SKM-1 (cell line): ENCODE results near the gene TPSB2.
"Not testable (repeated sequence)": the region's sequence is repeated elsewhere in the genome, so short reads cannot be mapped to it uniquely, and the experiment has no call there.

Experiments used
- DNase-seq: peaks from one replicate; lab custom pipeline; 2025; ENCODE audit not compliant: unreplicated experiment; lab: John Stamatoyannopoulos, UW

The TPSB2 gene

DNA sequence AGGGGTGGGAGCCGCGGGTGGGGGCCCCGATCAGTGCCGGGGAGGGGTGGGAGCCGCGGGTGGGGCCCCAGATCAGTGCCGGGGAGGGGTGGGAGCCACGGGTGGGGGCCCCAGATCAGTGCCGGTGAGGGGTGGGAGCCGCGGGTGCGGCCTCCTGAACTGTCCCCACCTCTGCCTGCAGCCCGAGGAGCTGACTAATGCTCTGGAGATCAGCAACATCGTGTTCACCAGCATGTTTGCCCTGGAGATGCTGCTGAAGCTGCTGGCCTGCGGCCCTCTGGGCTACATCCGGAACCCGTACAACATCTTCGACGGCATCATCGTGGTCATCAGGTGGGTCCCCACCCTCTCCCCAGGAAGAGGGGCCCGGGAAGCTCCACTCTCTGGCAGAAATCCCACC lies 25.1 kb downstream of the TPSB2 start:
- no peak for DNase-seq

DNA sequence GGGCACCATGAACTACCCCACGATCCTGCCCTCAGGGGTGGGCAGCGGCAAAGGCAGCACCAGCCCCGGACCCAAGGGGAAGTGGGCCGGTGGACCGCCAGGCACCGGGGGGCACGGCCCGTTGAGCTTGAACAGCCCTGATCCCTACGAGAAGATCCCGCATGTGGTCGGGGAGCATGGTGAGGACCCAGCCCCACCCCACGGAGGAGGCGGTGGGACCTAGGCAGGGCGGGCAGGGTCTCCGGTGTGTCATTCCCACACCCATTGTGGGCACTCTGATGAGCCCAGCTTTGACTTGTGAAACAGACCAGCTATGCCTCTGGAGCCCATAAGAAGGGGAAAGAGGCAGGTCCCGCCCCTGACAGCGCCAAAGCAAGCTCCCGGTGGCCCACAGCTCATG lies 27.7 kb downstream of the TPSB2 start:
- no peak for DNase-seq

DNA sequence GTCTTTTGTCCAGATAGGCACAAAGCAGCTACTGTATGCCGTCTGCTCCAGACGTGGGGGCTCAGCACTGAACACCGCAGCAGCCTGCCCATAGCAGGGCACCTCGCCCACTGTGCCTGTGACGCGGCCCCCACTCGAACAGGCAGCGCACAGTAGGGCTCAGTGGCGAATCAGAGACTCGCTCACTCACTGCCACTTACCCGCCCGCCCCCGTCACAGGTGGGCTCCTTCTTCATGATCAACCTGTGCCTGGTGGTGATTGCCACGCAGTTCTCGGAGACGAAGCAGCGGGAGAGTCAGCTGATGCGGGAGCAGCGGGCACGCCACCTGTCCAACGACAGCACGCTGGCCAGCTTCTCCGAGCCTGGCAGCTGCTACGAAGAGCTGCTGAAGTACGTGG lies 28.5 kb downstream of the TPSB2 start:
- no peak for DNase-seq

DNA sequence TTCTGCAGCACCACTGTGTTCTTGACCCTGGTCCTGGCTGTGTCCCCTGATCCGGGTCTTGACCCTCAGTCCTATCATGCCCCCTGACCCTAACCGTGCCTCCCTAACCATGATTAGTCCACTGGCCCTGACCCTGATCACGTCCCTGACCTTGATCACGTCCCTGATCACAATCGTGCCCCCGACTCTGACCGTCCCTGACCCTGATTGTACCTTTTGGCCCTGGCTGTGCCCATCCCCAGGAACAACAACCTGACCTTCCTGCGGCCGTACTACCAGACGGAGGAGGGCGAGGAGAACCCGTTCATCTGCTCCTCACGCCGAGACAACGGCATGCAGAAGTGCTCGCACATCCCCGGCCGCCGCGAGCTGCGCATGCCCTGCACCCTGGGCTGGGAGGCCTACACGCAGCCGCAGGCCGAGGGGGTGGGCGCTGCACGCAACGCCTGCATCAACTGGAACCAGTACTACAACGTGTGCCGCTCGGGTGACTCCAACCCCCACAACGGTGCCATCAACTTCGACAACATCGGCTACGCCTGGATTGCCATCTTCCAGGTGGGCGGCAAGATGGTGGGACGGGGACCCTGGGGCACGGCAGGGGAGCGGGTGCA lies 29.9 kb downstream of the TPSB2 start:
- no peak for DNase-seq

DNA sequence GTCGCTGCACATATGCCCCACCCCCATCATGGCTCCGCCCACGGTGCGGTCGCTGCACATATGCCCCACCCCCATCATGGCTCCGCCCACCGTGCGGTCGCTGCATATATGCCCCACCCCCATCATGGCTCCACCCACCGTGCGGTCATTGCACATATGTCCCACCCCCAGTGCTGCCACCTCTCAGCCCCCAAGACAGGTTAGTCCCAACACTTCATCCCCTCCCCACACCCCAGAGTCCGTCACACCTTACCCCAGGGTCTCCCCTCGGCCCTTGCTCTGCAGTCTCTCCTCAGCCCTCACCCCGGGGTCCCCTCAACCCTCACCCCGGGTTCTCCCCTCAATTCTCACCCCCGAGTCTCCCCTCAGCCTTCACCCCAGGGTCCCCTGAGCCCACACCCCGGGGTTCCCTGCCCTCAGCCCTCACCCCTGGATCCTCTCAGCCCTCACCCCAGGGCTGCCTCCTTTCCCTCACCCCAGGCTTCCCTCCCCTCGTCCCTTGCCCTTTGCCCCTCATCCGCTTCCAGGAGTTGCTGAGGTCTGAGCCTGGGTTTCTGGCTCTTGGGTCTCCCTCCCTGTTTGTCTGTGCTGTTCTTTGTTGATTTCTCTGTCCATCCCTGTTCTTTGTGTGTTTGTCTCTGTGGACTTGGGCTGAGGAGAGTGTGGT lies 30.5 kb downstream of the TPSB2 start:
- no peak for DNase-seq

DNA sequence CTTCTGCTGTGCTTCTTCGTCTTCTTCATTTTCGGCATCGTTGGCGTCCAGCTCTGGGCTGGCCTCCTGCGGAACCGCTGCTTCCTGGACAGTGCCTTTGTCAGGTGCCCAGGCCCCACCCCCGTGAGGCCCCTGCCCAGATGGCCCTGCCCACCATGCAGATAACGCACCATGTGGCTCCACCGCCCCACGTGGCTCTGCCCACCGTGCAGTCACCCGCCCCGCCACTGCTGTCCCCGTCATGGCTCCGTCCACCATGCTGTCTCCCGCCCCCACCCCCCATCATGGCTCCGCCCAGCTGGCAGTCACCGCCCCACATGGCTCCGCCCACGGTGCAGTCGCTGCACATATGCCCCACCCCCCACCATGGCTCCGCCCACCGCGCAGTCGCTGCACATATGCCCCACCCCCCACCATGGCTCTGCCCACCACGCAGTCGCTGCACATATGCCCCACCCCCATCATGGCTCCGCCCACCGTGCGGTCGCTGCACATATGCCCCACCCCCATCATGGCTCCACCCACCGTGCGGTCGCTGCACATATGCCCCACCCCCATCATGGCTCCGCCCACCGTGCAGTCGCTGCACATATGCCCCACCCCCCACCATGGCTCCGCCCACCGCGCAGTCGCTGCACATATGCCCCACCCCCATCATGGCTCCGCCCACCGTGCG lies 31.2 kb downstream of the TPSB2 start:
- DNase-seq, result not testable (repeated sequence)

DNA sequence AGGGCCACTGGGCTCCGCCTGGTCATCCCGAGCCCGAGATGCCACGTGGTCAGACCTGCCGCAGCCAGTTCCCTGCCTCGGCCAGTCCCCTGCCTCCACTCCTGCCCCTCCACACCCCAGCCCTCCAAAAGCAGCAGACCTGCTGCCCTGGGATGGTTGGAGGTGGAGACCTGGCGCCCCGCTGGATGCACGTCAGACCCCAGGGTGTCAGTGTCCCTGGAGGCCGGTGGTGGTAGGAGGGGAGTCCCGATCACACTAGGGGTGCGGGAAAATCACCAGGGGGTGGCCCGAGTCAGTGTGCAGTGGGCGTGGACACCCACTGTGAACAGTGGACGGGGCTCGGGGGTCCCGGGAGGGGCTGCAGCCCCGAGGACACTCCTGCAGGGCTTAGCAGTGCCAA lies 31.8 kb downstream of the TPSB2 start:
- DNase-seq, result no peak

DNA sequence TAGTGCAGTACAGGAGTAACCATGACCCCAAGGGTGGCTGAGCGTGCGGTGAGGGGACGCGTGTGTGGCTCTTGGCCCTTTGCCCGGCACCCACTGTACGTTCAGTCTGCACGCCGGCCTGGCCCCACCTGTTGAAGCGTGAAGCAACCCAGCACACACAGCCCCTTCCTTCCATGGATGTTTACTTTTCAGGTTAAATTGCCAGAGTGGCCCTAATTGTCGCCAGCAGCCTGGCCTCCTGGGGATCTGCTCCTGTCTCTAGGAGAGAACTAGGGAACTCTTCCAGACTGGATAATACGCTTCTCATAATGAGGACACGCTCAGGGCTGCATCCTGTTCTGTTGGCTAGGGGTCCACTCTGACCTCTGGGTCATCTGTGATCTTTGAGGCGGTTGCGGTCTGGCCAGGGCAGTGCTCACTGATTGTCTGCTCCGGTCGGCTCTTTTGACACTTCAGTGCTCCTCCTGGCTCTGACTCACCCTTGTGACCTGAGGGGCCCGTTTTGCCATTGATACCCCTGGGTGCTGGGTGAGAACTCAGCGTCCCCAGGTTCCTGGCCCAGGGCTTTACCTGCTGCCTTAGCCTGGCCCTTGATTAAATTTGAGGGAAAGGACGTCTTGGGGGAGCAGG lies 32.6 kb downstream of the TPSB2 start:
- DNase-seq, result no peak

DNA sequence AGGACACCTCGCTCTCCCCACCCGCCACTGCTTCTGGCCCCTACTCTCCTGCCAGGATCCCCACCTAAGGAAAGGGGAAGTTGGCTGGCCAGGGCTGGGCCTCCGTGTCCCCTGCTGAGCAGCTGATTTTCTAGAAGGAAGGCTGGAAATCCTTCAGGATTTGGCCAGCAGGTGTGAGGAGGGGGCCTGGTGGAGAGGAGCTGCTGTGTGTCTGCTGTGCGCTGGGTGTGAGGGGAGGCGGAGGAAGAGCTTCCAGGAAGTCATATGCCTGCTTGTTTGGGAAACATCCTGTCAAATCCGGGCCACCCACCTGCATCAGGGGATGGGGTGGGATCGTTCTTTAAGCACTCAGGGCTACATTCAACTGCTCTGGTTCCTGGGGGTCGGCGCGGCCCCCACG lies 33.5 kb downstream of the TPSB2 start:
- DNase-seq, result no peak

DNA sequence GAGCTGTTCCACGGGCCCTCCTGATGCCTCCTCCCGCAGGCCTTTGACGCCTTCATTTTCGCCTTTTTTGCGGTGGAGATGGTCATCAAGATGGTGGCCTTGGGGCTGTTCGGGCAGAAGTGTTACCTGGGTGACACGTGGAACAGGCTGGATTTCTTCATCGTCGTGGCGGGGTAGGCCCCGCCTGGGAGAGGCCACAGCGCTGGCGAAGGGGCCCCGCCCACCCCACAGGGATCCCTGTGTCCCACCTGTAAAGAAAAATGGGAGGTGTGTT lies 34.7 kb downstream of the TPSB2 start:
- DNase-seq, result no peak

DNA sequence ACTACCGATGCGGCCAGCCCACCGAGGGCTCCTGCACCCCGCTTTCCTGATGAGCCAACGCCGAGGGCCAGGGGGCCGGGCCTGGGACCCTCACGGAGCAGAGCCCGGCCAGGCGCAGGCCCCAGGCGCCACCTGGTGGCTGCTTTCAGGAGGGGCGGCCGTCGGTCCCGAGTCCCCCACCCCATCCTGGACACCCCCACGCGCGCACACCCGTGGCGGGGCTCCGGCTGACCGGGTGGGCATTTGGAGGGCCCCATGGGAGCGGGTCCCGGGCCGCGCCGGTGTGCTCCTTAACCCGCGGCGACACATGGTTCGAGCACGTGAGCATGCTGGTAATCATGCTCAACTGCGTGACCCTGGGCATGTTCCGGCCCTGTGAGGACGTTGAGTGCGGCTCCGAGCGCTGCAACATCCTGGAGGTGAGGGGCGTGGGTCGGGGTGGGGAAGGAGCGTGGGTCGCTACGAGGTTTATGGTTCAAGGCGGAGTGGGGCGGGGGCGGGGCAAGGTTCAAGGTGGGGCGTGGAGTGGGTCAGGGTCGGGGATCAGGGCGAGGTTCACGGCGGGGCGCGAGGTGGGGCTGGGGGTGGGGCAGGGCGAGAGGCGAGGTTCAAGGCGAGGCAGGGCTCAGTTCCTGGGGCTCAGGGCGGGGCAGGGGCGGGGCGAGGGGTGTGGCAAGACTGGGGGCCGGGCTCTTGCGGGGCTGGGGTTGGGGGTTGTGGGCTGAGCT lies 35.2 kb downstream of the TPSB2 start:
- no peak for DNase-seq

DNA sequence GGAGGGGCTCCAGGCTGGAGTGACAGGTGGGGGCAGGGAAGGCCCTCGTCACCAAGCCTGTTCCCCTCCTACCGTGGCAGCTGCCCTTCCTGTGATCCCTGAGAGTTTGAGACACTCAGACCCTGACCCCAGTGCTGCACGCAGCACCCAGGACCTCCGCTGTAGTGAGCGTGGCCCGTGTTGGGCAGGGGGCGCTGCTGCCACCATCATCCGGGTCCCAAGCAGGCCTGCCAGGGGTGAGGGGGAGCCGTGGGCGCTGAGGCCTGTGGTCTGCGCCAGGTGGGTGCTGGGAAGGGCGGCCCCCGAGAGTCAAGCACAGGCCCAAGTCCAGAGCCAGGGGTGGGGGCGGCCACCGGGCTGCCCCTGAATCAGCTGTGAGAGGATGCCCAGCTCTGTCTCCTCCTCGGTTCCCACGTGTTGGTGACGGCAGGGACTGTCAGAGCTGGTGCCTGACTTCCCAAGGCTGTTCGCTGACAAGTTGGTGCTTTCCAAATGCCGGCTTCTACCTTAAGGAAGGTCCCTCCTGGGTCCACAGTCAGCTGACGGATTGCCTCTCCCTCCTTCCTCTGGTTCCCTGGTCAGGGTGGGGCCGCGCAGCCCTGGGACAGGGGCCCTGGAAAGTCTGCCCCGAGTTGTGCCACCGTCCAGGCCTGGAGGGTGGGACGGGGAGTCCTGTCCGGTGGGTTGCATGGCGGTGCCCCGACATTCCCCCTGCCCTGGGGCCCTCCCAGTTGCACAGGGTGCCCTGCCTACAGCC lies 36.0 kb downstream of the TPSB2 start:
- DNase-seq, result no peak

DNA sequence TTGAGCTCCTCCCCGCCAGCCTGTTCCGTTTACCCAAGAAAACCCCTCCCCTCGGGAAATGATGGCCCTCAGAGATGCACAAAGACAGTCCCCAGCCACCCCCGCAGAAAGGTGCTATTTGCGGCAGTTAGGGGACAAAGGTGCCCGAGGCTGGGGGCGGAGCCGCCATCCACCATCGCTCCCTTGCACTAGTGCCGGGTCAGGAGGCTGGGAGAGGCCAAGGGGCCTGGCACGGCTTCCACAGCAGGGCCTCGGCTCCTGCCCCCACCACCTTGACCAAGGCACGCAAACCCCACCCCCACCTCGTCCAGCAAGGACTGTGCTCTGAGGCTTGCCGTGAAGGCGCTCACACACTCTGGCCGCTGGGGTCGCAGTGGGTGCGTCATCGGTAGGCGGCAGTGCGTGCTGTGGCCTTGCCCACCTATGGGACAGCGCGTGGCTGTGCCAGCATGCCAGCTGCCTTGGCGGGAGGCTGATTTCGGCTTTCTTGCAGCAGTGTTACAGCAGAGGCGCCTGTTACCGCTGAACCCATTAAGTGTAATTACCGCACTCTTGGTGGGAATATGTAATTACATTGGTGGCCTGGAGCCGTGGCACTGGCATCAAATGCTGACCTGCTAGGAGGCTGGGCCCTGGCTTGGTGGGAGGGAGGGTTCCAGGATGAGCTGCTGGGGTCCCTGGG lies 36.7 kb downstream of the TPSB2 start:
- DNase-seq, result no peak

DNA sequence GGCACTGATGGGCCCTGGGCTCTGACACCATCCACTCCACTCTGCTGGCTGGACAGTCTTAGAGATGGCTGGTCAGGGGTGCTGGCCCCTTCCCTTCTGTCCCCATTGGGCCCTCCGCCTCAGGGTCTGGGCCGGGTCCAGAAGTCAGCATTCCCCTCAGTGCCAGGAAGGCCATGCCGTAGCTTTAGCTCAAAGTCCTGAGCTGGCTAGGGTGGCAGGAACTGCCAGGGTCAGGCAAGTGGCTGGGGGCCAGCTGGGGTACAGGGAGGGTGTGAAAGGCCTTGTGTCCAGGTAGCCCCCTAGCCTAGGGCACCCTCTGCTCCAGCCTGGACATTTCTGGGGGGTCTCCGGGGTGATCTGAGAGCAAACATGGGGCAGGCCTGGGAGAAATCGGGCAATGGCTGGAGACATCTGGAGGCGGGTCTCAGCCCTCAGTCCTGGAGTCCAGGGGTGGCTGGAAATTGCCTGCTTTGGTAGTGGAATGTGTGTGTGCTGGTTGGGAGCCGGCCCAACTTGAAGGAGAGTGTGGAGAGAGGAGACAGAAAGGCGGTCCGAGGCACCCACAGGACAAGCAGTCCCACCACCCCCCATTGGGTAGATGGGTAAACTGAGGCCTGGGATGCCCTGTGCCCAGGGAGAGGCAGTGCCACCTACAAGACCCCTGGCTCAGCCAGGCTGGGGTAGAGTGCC lies 37.5 kb downstream of the TPSB2 start:
- DNase-seq, result no peak

DNA sequence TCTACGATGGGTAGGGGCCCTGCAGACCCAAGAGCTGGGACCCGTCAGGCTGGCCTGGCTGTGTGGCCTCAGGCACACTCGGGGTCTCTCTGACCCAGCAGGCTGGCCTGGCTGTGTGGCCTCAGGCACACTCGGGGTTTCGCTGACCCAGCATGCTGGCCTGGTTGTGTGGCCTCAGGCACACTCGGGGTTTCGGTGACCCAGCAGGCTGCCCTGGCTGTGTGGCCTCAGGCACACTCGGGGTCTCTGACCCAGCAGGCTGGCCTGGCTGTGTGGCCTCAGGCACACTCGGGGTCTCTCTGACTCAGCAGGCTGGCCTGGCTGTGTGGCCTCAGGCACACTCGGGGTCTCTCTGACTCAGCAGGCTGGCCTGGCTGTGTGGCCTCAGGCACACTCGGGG lies 39.2 kb downstream of the TPSB2 start:
- DNase-seq, result not testable (repeated sequence)

DNA sequence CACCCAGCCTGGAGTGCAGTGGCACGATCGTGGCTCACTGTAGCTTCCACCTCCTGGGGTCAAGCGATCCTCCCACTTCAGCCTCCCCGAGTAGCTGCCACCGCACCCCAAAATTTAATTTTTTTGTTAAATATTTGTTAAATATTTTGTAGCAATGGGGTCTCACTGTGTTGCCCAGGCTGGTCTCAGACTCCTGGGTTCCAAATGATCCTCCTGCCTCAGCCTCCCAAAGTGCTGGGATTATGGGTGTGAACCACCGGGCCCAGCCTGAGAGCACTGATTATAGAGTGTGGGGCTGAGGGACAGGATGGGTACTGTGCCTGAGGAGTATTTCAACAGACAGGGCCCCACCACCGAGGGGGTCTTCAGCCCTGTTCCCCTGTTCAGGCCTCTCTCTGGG lies 40.5 kb downstream of the TPSB2 start:
- DNase-seq, result no peak

DNA sequence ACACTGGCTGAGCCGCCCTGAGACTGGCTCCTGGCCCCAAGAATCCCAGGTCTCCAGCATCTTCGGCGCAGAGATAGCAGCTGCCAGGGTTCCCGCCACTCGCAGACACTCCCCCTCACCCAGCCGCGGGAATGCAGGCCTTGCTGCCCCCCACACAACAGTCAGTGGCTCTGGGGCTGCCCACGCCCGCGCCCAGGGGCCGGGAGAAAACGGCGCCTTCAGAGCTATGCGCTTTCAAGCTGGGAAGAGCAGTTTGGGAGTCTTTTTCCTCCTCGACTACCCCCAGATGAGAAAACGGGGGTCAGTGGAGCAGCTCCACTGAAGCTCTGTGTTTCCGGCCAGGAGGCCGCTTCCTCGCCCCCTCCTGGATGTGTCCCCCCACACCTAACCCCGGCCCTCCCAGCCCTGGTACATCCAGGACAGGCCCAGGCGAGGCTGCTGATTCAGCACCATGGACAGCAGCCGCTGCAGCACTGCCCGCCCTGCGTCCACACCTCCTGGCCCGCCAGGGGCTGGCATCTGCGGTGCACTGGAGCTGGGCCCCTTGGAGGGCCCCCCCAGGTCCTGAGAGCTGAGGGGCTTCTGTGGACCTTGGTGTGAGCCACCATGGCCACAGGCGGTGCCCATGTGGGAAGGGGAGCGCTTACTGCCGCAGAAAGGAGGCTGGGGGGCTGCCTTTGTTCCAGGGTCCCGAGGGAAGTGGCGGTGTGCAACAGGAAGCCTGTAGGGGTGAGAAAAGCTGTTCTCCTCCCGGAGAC lies 41.4 kb downstream of the TPSB2 start:
- no peak for DNase-seq

DNA sequence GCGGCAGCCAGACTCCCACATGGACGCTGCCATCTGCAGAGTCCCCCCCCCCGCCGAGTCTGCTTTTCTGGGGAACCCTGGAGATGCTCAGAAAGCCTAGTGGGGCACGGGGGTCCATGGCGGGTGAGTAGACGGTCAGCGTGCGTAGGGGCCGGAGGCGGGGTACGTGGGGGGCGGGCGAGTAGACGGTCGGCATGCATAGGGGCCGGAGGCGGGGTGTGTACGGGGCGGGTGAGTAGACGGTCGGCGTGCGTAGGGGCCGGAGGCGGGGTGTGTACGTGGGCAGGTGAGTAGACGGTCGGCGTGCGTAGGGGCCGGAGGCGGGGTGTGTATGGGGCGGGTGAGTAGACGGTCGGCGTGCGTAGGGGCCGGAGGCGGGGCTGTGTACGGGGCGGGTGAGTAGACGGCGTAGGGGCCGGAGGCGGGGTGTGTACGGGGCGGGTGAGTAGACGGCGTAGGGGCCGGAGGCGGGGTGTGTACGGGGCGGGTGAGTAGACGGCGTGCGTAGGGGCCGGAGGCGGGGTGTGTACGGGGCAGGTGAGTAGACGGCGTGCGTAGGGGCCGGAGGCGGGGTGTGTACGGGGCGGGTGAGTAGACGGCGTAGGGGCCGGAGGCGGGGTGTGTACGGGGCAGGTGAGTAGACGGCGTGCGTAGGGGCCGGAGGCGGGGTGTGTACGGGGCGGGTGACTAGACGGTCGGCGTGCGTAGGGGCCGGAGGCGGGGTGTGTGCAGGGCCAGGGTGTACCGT lies 44.4 kb downstream of the TPSB2 start:
- DNase-seq, result not testable (repeated sequence)
